Panc1 (cell line): ENCODE results near the gene DMP1. TPM values are rescaled to one million over a fixed set of nuclear protein-coding genes. Genes with fewer than 3 reads are reported as not detected.

Source experiments
- ATAC-seq: fragments of 200-7000 bp; cut with Tn5 transposase; 2 replicates; pipeline ENCODE4 v1.9.1; 2020; ENCODE audit warnings: mild to moderate bottlenecking, moderate library complexity
- BruUV-seq: library from RNA; stranded (reverse); fragments of 400-500 nt; replicated peaks from 2 replicates; lab custom pipeline; 2021; lab: Mats Ljungman, UMichigan
- CTCF ChIA-PET: fragments of 300-600 bp; sonication (Branson Sonifier 250); formaldehyde crosslinking; loops from one replicate; lab custom pipeline; 2022; ENCODE audit warnings: antibody characterized with exemption; lab: Charles Lee
- POLR2A ChIA-PET: fragments of 300-600 bp; sonication (Branson Sonifier 250); formaldehyde crosslinking; loops from one replicate; lab custom pipeline; 2022; ENCODE audit warnings: antibody characterized with exemption; lab: Charles Lee
- DNase-seq: peaks from one replicate; pipeline ENCODE4 v3.0.0-alpha.2; 2010; ENCODE audit warnings: low read depth, low spot score
- H3K27ac ChIP-seq: 2 replicates; pipeline ENCODE4 v1.5.1; 2011; ENCODE audit warnings: mild to moderate bottlenecking, low read length, inconsistent platforms
- H3K27me3 ChIP-seq: fragments of 200-500 bp; sonication (Bioruptor generic); 2 replicates; pipeline ENCODE4 v1.6.0; 2014; ENCODE audit warnings: low read length, inconsistent platforms; ENCODE audit not compliant: control insufficient read depth, insufficient read depth
- H3K36me3 ChIP-seq: fragments of 200-500 bp; sonication (Bioruptor generic); 2 replicates; pipeline ENCODE4 v1.5.1; 2014; ENCODE audit warnings: inconsistent platforms, mild to moderate bottlenecking, low read length, moderate library complexity; ENCODE audit not compliant: control insufficient read depth, insufficient read depth
- H3K4me1 ChIP-seq: 2 replicates; pipeline ENCODE4 v1.5.1; 2011; ENCODE audit warnings: inconsistent platforms, mild to moderate bottlenecking, low read length, moderate library complexity; ENCODE audit not compliant: control insufficient read depth, insufficient read depth
- H3K4me3 ChIP-seq, 2 experiments: 2 replicates each; pipeline ENCODE4 v1.5.1; 2011 to 2012; ENCODE audit warnings: low read depth in 2 of 2, low read length in 2 of 2, mild to moderate bottlenecking in 2 of 2, inconsistent platforms in 1 of 2, moderate library complexity in 1 of 2
- H3K9me3 ChIP-seq: fragments of 200-500 bp; sonication (Bioruptor generic); 2 replicates; pipeline ENCODE4 v1.5.1; 2014; ENCODE audit warnings: low read depth, mild to moderate bottlenecking, inconsistent platforms, low read length, moderate library complexity; ENCODE audit not compliant: control insufficient read depth, insufficient read depth
- SIN3A ChIP-seq: IDR thresholded peaks from 2 replicates; pipeline ENCODE4 v1.6.1; 2012; ENCODE audit warnings: low read depth, mild to moderate bottlenecking, low read length, moderate library complexity, borderline replicate concordance; ENCODE audit not compliant: insufficient read depth
- in situ Hi-C: cut with HindIII; loops from 2 replicates; pipeline ENCODE4 v1.10.0; 2016; ENCODE audit warnings: low sequenced_read_pairs, low pct_unique_long_range_greater_than_20kb
- intact Hi-C: fragments of 100-400 bp; cut with micrococcal nuclease; formaldehyde crosslinking; loops from one replicate; pipeline ENCODE4 v1.10.0; 2022; ENCODE audit not compliant: unreplicated experiment
- total RNA-seq: library from RNA; stranded (reverse); gene quantifications from one replicate; pipeline ENCODE4 v1.2.1, GENCODE V29; 2021; ENCODE audit not compliant: unreplicated experiment

The DMP1 gene
- total RNA-seq, 1 experiment from 2014 or later, result not detected

DNA sequence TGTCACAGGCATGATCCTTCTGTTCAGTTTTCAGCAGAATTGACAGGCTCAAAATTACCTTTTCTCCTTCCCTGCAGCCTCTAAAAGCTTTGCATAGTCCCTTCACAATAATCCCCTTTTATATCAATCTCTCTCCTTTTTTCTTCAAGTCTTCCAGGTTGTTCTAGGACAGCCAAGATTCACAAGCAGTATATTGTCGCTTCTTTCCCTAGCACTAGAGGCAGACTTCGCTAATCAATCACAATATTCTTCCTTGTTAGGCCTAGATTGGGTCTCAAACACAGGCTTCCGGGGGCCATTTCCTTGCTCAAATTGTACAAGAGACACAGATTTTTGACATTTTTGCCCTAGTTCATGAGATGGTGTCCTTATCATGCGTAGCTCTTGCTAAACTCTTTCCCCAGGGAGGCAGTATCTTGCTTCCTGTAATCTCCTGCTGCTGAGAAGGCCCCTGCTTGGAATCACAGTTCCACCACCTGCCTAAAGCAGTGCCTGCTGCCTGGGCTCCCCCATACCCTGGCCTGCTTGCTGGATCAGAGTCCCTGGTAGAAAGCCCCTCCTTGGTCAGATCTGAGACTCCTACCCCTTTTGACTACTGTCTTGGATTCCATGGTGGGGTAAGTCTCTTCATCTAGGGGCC lies 57.3 kb downstream of the DMP1 start:
- ChIA-PET POLR2A (no interaction called here), CTCF (no interaction called here)
- ATAC-seq (no peak), DNase-seq (no peak)
- H3K27me3 ChIP-seq, result no peaks in the 10 kb centered on the region
- H3K4me1 ChIP-seq, result no peaks in the 10 kb centered on the region
- in situ Hi-C loops, result no loop called here
- H3K9me3 ChIP-seq, result no peaks in the 10 kb centered on the region
- H3K4me3 ChIP-seq, result no peak overlapping the region
- H3K36me3 ChIP-seq, result no peaks in the 10 kb centered on the region
- intact Hi-C loops, result no loop called here
- H3K27ac ChIP-seq, result no peak overlapping the region
- no peak for TF ChIP-seq SIN3A
- BruUV-seq, result no TSS peak

Other genes with a start within 250 kb of the DMP1 start
- 21.7 TPM for gene NUDT9, start 227.7 kb upstream of the DMP1 start, total RNA-seq
- gene SPARCL1, start 120.9 kb upstream of the DMP1 start, total RNA-seq, result 0.57 TPM
- not detected for gene DSPP, start 41.8 kb upstream of the DMP1 start, total RNA-seq
- not detected for gene IBSP, start 149.3 kb downstream of the DMP1 start, total RNA-seq
- gene MEPE, start 182.7 kb downstream of the DMP1 start, total RNA-seq, result not detected